NCI-H1048 (cell line): ENCODE measurements around the gene SORCS2.

Source experiments
- DNase-seq: peaks from one replicate; lab custom pipeline; 2025; lab: John Stamatoyannopoulos, UW

SORCS2 gene

GRCh38 chr4:7356667-7357310 is 164.5 kb downstream of the SORCS2 start:
- no peak for DNase-seq

- no peak for DNase-seq
These were observed 165.0 kb downstream of the SORCS2 start for GRCh38 chr4:7357323-7357722.

DNA sequence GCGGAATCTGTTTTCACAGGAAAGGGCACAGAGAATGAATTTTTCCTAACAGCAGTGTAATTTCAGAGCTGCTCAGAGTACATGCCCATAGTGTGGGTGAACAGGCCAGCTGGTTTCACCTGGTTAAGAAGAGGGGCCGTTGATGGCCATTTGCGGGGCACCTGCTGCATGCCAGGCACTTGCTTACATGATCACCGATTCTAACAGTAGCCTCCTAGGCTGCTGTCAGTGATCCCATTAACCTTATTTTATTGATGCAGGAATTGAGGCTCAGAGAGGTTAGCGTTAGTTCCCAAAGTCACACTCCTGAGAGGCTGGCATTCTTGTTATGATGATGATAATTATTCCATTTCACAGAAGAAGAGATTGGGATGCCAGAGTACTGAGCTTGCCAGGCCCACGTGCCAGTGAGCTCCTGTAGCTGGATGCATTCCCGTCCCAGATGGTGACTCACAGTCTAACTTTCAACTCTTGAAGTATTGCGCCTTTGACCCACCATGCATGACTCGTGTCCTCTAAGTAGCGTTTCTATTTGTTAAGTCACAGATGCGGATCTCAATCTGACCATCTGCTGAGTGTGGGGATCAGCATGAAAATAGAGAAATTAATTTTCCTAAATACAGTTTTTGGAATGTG is 165.9 kb downstream of the SORCS2 start:
- no peak for DNase-seq

- DNase-seq: no peak
These were observed 167.2 kb downstream of the SORCS2 start for GRCh38 chr4:7359400-7360062.

DNA sequence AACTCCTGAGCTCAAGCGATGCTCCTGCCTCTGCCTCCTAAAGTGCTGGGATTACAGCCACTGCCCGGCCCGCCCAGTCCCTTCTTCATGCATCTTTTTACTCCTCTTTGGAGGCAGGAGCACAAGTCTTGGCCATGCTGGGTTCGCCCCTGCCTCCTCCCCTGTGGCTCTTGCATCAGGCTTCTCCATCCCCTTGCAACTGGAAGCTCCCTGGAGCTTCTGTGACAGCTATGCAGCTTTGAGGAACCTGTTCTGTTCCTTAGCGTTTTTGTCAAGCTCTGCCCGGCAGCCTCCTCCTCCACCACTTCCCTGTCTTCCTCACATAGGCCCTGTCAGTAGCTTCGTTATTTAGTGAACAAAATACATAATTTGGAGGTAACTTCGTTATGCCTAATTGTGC is 168.5 kb downstream of the SORCS2 start:
- no peak for DNase-seq

- no peak for DNase-seq
These were observed 169.1 kb downstream of the SORCS2 start for GRCh38 chr4:7361280-7361895.

DNA sequence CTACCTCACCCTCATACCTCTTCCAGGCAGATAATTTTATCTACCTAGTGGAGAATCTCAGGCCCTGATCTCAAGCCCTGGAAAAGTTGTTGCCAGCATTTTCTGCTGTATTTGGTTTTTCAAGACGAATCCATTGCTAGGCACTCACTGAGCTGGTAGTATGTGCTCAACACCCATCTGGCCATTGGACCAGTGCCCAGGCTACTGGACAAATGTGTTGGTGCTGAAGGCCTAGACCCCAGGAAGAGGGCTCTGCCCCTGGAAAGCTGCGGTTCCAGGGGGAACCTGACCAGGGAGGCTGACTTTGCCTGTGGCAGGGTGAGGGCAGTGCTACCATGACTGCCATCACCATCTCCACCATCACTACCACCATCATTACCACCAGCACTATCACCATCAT is 170.0 kb downstream of the SORCS2 start:
- DNase-seq: no peak

- DNase-seq: no peak
These were observed 170.6 kb downstream of the SORCS2 start for GRCh38 chr4:7362862-7363430.

GRCh38 chr4:7364979-7365378 is 172.6 kb downstream of the SORCS2 start:
- DNase-seq: no peak

GRCh38 chr4:7365462-7366179 is 173.3 kb downstream of the SORCS2 start:
- no peak for DNase-seq

- no peak for DNase-seq
These were observed 174.0 kb downstream of the SORCS2 start for GRCh38 chr4:7366180-7366945.

- DNase-seq: no peak
These were observed 174.6 kb downstream of the SORCS2 start for GRCh38 chr4:7366954-7367353.

- no peak for DNase-seq
These were observed 175.1 kb downstream of the SORCS2 start for GRCh38 chr4:7367406-7367805.

- no peak for DNase-seq
These were observed 175.5 kb downstream of the SORCS2 start for GRCh38 chr4:7367864-7368277.

DNA sequence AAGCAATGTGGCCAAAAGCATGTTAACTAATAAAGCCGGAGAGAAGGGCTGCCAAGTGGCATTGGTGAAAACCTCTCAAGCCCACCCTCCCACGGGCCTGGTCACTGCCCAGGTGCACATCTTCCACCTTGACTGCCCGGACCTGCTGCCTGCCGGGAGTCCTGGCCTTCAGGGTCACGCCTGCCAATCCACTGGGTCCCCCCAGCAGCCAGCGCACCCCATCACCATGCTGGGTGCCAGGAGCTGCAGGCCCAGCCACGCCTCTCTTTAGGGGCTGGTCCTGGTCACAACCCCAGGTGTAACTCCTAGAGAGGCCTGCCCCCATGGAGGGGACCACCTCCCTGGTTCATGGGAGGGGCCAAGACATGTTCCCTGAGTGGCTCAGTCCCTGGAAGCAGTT is 176.0 kb downstream of the SORCS2 start:
- no peak for DNase-seq

- no peak for DNase-seq
These were observed 177.2 kb downstream of the SORCS2 start for GRCh38 chr4:7369511-7369910.

GRCh38 chr4:7370038-7370437 is 177.7 kb downstream of the SORCS2 start:
- DNase-seq: no peak

DNA sequence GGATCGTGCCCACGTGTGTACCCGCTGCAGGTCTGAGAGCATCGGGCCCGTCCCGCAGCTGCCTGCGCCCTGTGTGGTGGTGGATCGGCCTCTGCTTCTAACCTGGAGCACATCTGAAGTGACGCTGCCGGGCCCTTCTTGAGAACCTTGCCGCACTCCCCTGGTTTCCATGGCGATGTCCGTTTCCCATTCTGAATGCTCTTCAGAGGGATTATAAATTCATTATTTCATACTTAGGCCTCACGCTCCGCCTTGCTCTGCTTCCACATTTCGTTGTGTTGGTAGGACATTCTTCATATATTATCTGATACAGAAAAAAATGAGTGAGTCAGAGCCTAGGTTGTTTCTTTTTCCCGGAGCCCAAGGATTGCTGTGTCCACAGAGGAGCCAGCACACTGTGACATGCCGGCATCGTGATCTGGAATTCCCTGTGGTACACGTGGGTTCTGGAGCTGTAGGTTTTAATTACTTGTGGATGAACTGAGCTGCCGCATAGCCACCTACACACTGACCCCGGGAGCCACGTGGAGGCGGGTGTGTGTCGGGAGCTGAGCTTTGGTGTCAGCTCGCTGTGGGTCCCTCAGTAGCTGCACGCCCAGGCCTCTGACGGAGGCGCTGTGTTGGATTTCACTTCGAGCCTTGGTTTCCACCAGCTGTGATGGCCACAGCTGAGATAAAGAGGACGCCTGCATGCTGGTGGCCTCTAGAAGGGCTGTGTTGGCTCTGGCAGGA is 179.0 kb downstream of the SORCS2 start:
- no peak for DNase-seq

- DNase-seq: no peak
These were observed 180.3 kb downstream of the SORCS2 start for GRCh38 chr4:7372673-7373072.

DNA sequence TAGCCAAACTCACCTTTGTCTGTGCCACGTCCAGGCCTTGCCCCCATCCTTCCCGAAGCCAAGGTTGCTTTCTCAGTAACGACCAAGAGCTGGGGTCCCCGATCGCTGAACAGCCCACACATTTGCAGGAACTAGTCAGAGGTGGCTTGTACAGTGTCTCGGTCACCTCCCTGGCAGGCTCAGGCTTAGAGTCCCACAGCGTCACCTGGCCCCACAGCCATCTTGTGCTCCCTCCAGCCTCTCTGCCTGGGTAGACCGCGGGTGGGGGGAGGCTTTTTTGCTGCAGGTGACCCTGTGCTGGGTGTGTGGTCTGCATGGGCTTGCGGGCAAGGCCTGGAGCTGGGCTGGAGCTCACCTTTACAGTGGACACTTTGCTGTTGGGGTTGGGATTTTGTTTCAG is 182.2 kb downstream of the SORCS2 start:
- DNase-seq: no peak

GRCh38 chr4:7375427-7375826 is 183.1 kb downstream of the SORCS2 start:
- DNase-seq: no peak
